Measurements from ENCODE around the gene ZSCAN18.

Gene ZSCAN18

GRCh38 chr19:58086825-58087710 is 11.0 kb downstream of the ZSCAN18 start:
- no peak for TF ChIP-seq CTCF (conservative IDR thresholded peaks at IDR 0.05; ENCODE audit: low read depth, low read length)
- DNase-seq (ENCODE audit: low read depth), result no peak
- no peak overlapping the region for H3K4me3 ChIP-seq (ENCODE audit: low read length)

- DNase-seq (ENCODE audit: low read depth), result no peak
- no peak overlapping the region for H3K4me3 ChIP-seq (ENCODE audit: low read length)
- TF ChIP-seq CTCF (conservative IDR thresholded peaks at IDR 0.05; ENCODE audit: low read depth, low read length), result no peak
Observed at GRCh38 chr19:58085348-58085875, 12.6 kb downstream of the ZSCAN18 start.

GRCh38 chr19:58084596-58085347 is 13.3 kb downstream of the ZSCAN18 start:
- no peak for DNase-seq (ENCODE audit: low read depth)
- no peak for TF ChIP-seq CTCF (conservative IDR thresholded peaks at IDR 0.05; ENCODE audit: low read depth, low read length)
- no peak overlapping the region for H3K4me3 ChIP-seq (ENCODE audit: low read length)

GRCh38 chr19:58083021-58083420 is 15.0 kb downstream of the ZSCAN18 start:
- no peak for TF ChIP-seq CTCF (conservative IDR thresholded peaks at IDR 0.05; ENCODE audit: low read depth, low read length)
- H3K4me3 ChIP-seq (ENCODE audit: low read length), result no peak overlapping the region
- no peak for DNase-seq (ENCODE audit: low read depth)

GRCh38 chr19:58079792-58080191 is 18.2 kb downstream of the ZSCAN18 start:
- no peak overlapping the region for H3K4me3 ChIP-seq (ENCODE audit: low read length)
- TF ChIP-seq CTCF (conservative IDR thresholded peaks at IDR 0.05; ENCODE audit: low read depth, low read length), result no peak
- no peak for DNase-seq (ENCODE audit: low read depth)

GRCh38 chr19:58067240-58067912 is 30.7 kb downstream of the ZSCAN18 start:
- no peak for TF ChIP-seq CTCF (conservative IDR thresholded peaks at IDR 0.05; ENCODE audit: low read depth, low read length)
- no peak overlapping the region for H3K4me3 ChIP-seq (ENCODE audit: low read length)
- no peak for DNase-seq (ENCODE audit: low read depth)
